Measurements from ENCODE around the gene PHYHD1. TPM values are rescaled to one million over a fixed set of nuclear protein-coding genes. Genes with fewer than 3 reads are reported as not detected.

PHYHD1 gene
- total RNA-seq (1 to 10 TPM in 3 of 5 donors, under 1 TPM in 2; 0.53 to 5.5 (median 3.3) TPM), total RNA-seq (0 to 1.7 (median 0.67) reads per million in 29 experiments)
- 1.0 TPM for total RNA-seq (2013)

DNA sequence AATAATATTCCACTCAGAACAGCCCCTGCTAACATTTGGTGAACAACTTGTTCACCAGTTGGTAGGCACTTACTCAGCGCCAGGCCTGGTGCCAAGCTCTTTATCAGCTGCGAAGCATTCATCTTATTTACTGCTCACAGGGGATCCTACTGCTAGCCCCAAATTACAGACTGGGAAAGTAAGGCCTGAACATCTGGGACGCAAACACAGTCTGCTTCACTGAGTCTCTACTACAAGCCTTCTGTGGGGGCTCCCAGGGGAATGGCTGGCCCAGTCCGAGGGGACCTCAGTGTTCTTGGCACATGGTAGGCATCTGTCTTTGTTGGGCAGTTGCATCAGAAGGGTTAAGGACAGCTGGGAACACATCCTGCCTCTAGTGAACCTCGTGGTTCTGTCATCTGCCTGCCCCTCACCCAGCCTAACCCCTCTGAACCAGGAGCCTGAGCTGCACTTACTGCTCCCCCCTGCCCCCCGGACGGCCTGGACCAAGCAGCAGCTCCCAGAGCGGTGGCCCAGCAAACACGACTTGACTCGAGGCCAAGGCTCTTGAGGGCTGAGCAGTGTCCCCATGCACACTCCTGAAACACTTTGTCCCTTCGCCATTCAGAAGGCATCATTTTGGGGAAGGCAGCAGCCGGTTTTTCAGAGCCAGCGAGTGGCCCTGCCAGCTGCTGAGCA is at the start of gene PHYHD1:
Gene PHYHD1 (plus strand): TSS at position 602 of the 678 bp plus-strand sequence. CDS start 1,342 bp downstream, outside the sequence.
- no peak within 1 kb of the TSS for H3K27ac ChIP-seq (ENCODE audit: low read length)
- peaks cover 0 to 9% of the 10 kb centered on the region in 2 experiments for H3K27me3 ChIP-seq (replicated peaks in 1 of 2; ENCODE audit: control insufficient read depth in 2 of 2, extremely low read depth in 1 of 2, insufficient read depth in 2 of 2, low read length in 1 of 2)
- ChIA-PET CTCF (interaction anchor here in 1 of 2 donors (0.5 kb wide), 1 partner anchor 214 kb away, joined by 5 read pairs; no protein-coding TSS in a partner anchor), POLR2A (no interaction called here)
- ATAC-seq (replicated peaks in 1 of 4), result no peak
- no peaks in the 10 kb centered on the region for H3K27me3 Mint-ChIP-seq
- no peaks in the 10 kb centered on the region for H3K9me3 ChIP-seq
- peaks cover 0 to 15% (median 7%) of the 10 kb centered on the region in 3 donors for H3K4me1 Mint-ChIP-seq
- WGBS (ENCODE audit: insufficient coverage), result 87% methylated on average over 13 of the region's 13 CpGs
- no peak for DNase-seq
- H3K4me3 ChIP-seq (ENCODE audit: control insufficient read depth in 1 of 2, extremely low read depth in 1 of 2, low read length in 1 of 2), result no peak within 1 kb of the TSS
- H3K9me3 Mint-ChIP-seq, result no peaks in the 10 kb centered on the region
- peak within 1 kb of the TSS in 1 of 2 donors; percentile 19 for H3K27ac Mint-ChIP-seq
- H3K4me3 Mint-ChIP-seq, result peak within 1 kb of the TSS; percentile 24 to 44 (median 36)
- H3K36me3 ChIP-seq (ENCODE audit: control insufficient read depth in 2 of 2, extremely low read depth in 1 of 2, insufficient read depth in 1 of 2, low read length in 1 of 2), result peaks cover 18 to 36% of the 10 kb centered on the region in 2 donors
- H3K4me1 ChIP-seq (ENCODE audit: control insufficient read depth in 1 of 2, extremely low read depth in 1 of 2, insufficient read depth in 2 of 2, low read length in 2 of 2), result peaks cover 2 to 15% of the 10 kb centered on the region in 2 experiments
- H3K36me3 Mint-ChIP-seq, result peaks cover 22% of the 10 kb centered on the region

DNA sequence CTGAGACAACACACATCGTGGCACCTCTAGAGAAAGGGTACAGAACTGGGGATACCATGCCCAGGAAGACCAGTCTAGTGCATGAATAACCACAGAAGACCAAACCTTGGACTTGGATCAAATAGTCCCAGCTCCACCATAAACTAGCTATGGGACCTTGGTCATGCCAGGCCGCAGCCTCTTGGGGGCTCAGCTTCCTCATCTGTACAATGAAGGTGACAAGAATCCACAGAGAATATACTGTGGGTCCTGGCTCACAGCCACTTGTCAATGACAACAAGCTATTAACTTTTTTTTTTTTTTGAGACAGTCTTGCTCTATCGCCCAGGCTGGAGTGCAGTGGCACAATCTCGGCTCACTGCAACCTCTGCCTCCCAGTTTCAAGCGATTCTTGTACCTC is 42.9 kb upstream of the PHYHD1 start:
- Histone ChIP-seq H3K9me3 (no peaks in the 10 kb centered on the region), H3K4me1 (ENCODE audit: control insufficient read depth in 1 of 2, extremely low read depth in 1 of 2, insufficient read depth in 2 of 2, low read length in 2 of 2) (peaks cover 0 to 19% of the 10 kb centered on the region in 2 experiments), H3K27me3 (replicated peaks in 1 of 2; ENCODE audit: control insufficient read depth in 2 of 2, extremely low read depth in 1 of 2, insufficient read depth in 2 of 2, low read length in 1 of 2) (no peaks in the 10 kb centered on the region), H3K4me3 (ENCODE audit: control insufficient read depth in 1 of 2, extremely low read depth in 1 of 2, low read length in 1 of 2) (no peak overlapping the region), H3K27ac (ENCODE audit: low read length) (no peak overlapping the region), H3K36me3 (ENCODE audit: control insufficient read depth in 2 of 2, extremely low read depth in 1 of 2, insufficient read depth in 1 of 2, low read length in 1 of 2) (no peaks in the 10 kb centered on the region)
- 93% methylated on average over 4 of the region's 5 CpGs for WGBS (ENCODE audit: insufficient coverage)
- DNase-seq, result no peak
- Mint-ChIP-seq H3K4me1 (peaks cover 23 to 31% (median 31%) of the 10 kb centered on the region in 3 donors), H3K27me3 (no peaks in the 10 kb centered on the region), H3K36me3 (no peaks in the 10 kb centered on the region), H3K4me3 (no peak overlapping the region), H3K27ac (no peak overlapping the region), H3K9me3 (no peaks in the 10 kb centered on the region)
- POLR2A ChIA-PET, result interaction anchor here in 1 of 2 donors (0.6 kb wide), 1 partner anchor 51 kb away, joined by 3 read pairs; no protein-coding TSS in a partner anchor
- ATAC-seq (replicated peaks in 1 of 4), result no peak
- CTCF ChIA-PET, result no interaction called here

DNA sequence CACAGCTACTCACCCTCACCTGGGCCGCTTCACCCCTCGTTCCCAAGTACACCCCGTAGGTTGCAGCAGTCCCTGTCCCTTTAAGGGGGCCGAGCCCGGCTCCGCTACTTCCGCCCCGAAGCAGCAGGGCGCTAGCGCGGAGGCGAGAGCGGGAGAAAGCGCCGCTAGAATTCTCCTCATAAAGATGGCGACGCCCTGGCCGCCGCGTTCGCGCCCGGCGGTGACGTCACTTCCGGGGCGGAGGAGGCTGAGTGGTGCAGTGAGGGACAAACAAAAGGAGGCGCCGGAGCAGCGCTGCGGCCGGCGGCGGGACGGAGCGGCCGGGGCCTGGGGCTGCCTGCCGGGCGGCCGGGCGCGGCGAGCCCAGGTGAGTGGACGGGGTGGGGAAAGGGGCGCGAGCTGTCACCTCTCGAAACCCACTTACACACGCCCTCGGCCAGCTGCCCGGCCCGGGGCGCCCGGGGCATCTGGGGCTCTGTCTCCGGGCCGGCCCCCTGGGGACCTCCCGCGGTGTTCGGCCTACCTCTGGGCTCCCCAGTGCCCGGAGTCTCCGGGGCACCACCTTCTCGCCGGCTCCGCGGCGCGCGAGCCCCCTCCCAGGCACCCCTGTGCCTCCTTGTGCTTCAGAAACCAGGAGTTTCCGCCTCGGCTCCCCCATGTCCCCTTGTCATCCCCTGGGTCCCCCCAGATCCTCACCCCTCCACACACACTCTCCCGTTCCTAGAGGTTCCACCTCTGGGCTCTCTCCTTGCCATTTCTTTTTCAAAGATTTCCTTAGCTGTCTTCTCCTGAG is 38.7 kb upstream of the PHYHD1 start, which contains the start of the genes KYAT1 and LRRC8A:
Gene KYAT1 (minus strand): TSS at position 67 of the 793 bp plus-strand sequence. CDS start 36,545 bp downstream, outside the sequence.
Gene LRRC8A (plus strand): TSS at position 250 of the 793 bp plus-strand sequence. CDS start 25,032 bp downstream, outside the sequence.
- DNase-seq (peak; percentile 95 to 99 (median 98)), ATAC-seq (replicated peaks in 1 of 4) (peak; percentile 94 to 96 (median 96))
- peak within 1 kb of the TSS; percentile 94 to 97 for H3K27ac Mint-ChIP-seq
- Histone ChIP-seq H3K27ac (ENCODE audit: low read length) (peak within 1 kb of the TSS; percentile 57), H3K4me1 (ENCODE audit: control insufficient read depth in 1 of 2, extremely low read depth in 1 of 2, insufficient read depth in 2 of 2, low read length in 2 of 2) (peaks cover 16 to 53% of the 10 kb centered on the region in 2 experiments), H3K36me3 (ENCODE audit: control insufficient read depth in 2 of 2, extremely low read depth in 1 of 2, insufficient read depth in 1 of 2, low read length in 1 of 2) (peaks cover 3 to 28% of the 10 kb centered on the region in 2 donors), H3K27me3 (replicated peaks in 1 of 2; ENCODE audit: control insufficient read depth in 2 of 2, extremely low read depth in 1 of 2, insufficient read depth in 2 of 2, low read length in 1 of 2) (no peaks in the 10 kb centered on the region), H3K9me3 (no peaks in the 10 kb centered on the region), H3K4me3 (ENCODE audit: control insufficient read depth in 1 of 2, extremely low read depth in 1 of 2, low read length in 1 of 2) (peak within 1 kb of the TSS; percentile 85 to 93)
- ChIA-PET POLR2A (interaction anchor here in 1 of 2 donors (0.5 kb wide), 1 partner anchor 45 kb away, joined by 3 read pairs; no protein-coding TSS in a partner anchor), CTCF (interaction anchor here in 1 of 2 donors (1.3 kb wide), 1 partner anchor 19 kb away, joined by 4 read pairs; no protein-coding TSS in a partner anchor)
- H3K4me1 Mint-ChIP-seq, result peaks cover 56 to 66% (median 63%) of the 10 kb centered on the region in 3 donors
- H3K4me3 Mint-ChIP-seq, result peak within 1 kb of the TSS; percentile 94 to 98 (median 97)
- 2% methylated on average over 64 of the region's 70 CpGs for WGBS (ENCODE audit: insufficient coverage)
- H3K36me3 Mint-ChIP-seq, result peaks cover 7% of the 10 kb centered on the region
- no peaks in the 10 kb centered on the region for H3K27me3 Mint-ChIP-seq
- no peaks in the 10 kb centered on the region for H3K9me3 Mint-ChIP-seq

DNA sequence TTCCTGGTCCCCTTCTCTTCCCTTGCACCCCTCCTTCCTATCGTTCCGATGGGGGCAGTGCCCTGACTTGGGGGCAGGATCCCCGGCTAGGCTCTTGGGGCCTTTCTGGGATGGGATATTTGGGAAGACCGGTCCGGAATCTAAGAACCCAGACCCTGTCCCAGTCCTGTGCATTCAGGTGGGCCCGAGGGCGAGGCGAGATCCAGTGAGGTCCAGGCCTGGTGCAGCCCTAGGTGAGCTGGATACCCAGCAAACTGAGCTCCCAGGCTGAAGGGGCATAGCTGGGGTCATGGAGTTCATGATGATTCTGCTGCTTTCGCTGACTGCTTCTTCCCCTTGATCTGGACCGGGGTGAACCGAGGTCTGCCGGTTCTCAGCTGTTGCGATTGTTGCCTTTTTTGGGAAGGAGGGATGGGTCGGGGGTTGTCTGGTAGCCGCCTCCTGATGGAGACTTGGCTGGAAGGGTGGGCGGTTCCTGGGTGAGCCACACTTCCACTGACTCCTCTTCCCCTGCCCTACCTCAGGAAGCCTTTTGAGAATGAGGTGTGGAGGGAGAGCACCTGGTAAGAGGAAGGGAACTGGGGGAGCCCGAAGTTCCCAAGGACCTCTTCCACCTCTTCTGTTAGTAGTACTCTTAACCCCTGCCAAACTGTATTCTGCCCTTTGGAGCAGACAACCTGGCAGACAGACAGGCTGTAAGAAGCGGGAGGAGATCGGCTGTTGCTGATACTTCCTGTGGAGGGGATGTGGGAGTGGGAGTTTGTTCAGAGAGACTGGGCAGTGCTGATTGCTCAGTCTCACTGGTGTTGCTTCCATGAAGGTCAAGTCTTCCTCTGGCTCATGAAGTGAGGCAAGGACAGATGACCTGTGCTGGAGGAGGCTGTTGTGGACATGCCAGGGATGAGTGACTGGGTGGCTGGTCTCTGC is 37.8 kb upstream of the PHYHD1 start:
- H3K36me3 ChIP-seq (ENCODE audit: control insufficient read depth in 2 of 2, extremely low read depth in 1 of 2, insufficient read depth in 1 of 2, low read length in 1 of 2), result peaks cover 3 to 33% of the 10 kb centered on the region in 2 donors
- H3K27me3 Mint-ChIP-seq, result no peaks in the 10 kb centered on the region
- H3K9me3 Mint-ChIP-seq, result no peaks in the 10 kb centered on the region
- H3K4me1 Mint-ChIP-seq, result peaks cover 57 to 71% (median 58%) of the 10 kb centered on the region in 3 donors
- peak overlapping the region; percentile 57 for H3K27ac ChIP-seq (ENCODE audit: low read length)
- peak overlapping the region; percentile 93 to 94 for H3K27ac Mint-ChIP-seq
- POLR2A ChIA-PET, result interaction anchor here in 1 of 2 donors (0.6 kb wide), 1 partner anchor 581 kb away, joined by 3 read pairs; no protein-coding TSS in a partner anchor
- no peak for ATAC-seq (replicated peaks in 1 of 4)
- peak overlapping the region; percentile 90 to 98 (median 96) for H3K4me3 Mint-ChIP-seq
- H3K4me1 ChIP-seq (ENCODE audit: control insufficient read depth in 1 of 2, extremely low read depth in 1 of 2, insufficient read depth in 2 of 2, low read length in 2 of 2), result peaks cover 16 to 59% of the 10 kb centered on the region in 2 experiments
- DNase-seq, result no peak
- H3K9me3 ChIP-seq, result no peaks in the 10 kb centered on the region
- WGBS (ENCODE audit: insufficient coverage), result 0% methylated on average over 6 of the region's 19 CpGs
- CTCF ChIA-PET, result no interaction called here
- no peaks in the 10 kb centered on the region for H3K27me3 ChIP-seq (replicated peaks in 1 of 2; ENCODE audit: control insufficient read depth in 2 of 2, extremely low read depth in 1 of 2, insufficient read depth in 2 of 2, low read length in 1 of 2)
- H3K4me3 ChIP-seq (ENCODE audit: control insufficient read depth in 1 of 2, extremely low read depth in 1 of 2, low read length in 1 of 2), result peak overlapping the region; percentile 85 to 93
- peaks cover 9% of the 10 kb centered on the region for H3K36me3 Mint-ChIP-seq

DNA sequence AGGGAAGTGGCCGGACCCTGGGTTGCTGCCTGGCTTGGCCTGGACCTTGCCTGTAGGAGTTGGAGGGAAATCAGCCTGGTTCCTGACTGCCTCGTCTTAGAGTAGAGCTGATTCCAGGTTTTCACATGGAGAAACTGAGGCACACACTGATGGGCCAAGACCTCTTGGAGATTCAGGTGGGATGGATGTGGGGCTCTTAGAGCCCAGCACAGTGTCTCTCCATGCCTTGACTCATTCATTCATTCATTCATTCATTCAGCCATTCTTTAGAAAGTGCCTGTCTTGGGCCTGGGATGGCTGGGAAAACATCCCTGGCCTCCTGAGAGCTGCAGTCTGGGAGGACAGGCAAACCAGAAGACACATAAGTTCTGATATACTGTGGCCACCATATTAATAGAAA is 36.6 kb upstream of the PHYHD1 start:
- peak overlapping the region in 1 of 2 donors; percentile 30 for H3K4me3 ChIP-seq (ENCODE audit: control insufficient read depth in 1 of 2, extremely low read depth in 1 of 2, low read length in 1 of 2)
- no peaks in the 10 kb centered on the region for H3K9me3 Mint-ChIP-seq
- H3K4me1 Mint-ChIP-seq, result peaks cover 64 to 79% (median 69%) of the 10 kb centered on the region in 3 donors
- peak overlapping the region; percentile 57 for H3K27ac ChIP-seq (ENCODE audit: low read length)
- H3K27me3 ChIP-seq (replicated peaks in 1 of 2; ENCODE audit: control insufficient read depth in 2 of 2, extremely low read depth in 1 of 2, insufficient read depth in 2 of 2, low read length in 1 of 2), result no peaks in the 10 kb centered on the region
- ChIA-PET CTCF (no interaction called here), POLR2A (no interaction called here)
- DNase-seq (no peak), ATAC-seq (replicated peaks in 1 of 4) (no peak)
- H3K36me3 Mint-ChIP-seq, result peaks cover 17% of the 10 kb centered on the region
- WGBS (ENCODE audit: insufficient coverage), result 83% methylated on average over 1 of the region's 2 CpGs
- H3K4me3 Mint-ChIP-seq, result peak overlapping the region; percentile 90 to 98 (median 96)
- H3K27ac Mint-ChIP-seq, result peak overlapping the region; percentile 93 to 94
- H3K27me3 Mint-ChIP-seq, result no peaks in the 10 kb centered on the region
- peaks cover 6 to 45% of the 10 kb centered on the region in 2 donors for H3K36me3 ChIP-seq (ENCODE audit: control insufficient read depth in 2 of 2, extremely low read depth in 1 of 2, insufficient read depth in 1 of 2, low read length in 1 of 2)
- H3K4me1 ChIP-seq (ENCODE audit: control insufficient read depth in 1 of 2, extremely low read depth in 1 of 2, insufficient read depth in 2 of 2, low read length in 2 of 2), result peaks cover 16 to 71% of the 10 kb centered on the region in 2 experiments
- no peaks in the 10 kb centered on the region for H3K9me3 ChIP-seq
